Right cardiac atrium (tissue), 5 donors: ENCODE data around the gene TSPAN5. TPM values are rescaled to one million over a fixed set of nuclear protein-coding genes. Genes with fewer than 3 reads are reported as not detected.
"Not testable (repeated sequence)": the region's sequence is repeated elsewhere in the genome, so short reads cannot be mapped to it uniquely, and the experiment has no call there.

ENCODE experiments used
- ATAC-seq, 2 donors: fragments of 200-7000 bp; cut with Tn5 transposase; one replicate each; pipeline versions ENCODE4 v1.8.0 to v1.9.1; 2020; ENCODE audit warnings: moderate library complexity in 2 of 2, mild to moderate bottlenecking in 1 of 2
- DNase-seq, 3 donors: peaks; one replicate each; pipeline ENCODE4 v3.0.0-alpha.2; 2020
- H3K27ac ChIP-seq: one replicate; pipeline ENCODE4 v1.5.1; 2013; ENCODE audit warnings: mild to moderate bottlenecking, low read length, control low read depth, moderate library complexity
- H3K27me3 ChIP-seq: one replicate; pipeline ENCODE4 v1.6.1; 2013; ENCODE audit not compliant: control insufficient read depth, insufficient read depth
- H3K4me1 ChIP-seq: one replicate; pipeline ENCODE4 v1.6.1; 2013; ENCODE audit warnings: low read length; ENCODE audit not compliant: control insufficient read depth, insufficient read depth
- H3K4me3 ChIP-seq: one replicate; pipeline ENCODE4 v1.5.1; 2013; ENCODE audit warnings: low read length, control low read depth
- H3K9me3 ChIP-seq: one replicate; pipeline ENCODE4 v1.6.1; 2013; ENCODE audit warnings: low read length; ENCODE audit not compliant: control insufficient read depth
- whole genome bisulfite sequencing: extraction: QIAGEN DNeasy Blood & Tissue Kit; methylation state at CpG from one replicate; pipeline ENCODE4 v1.1.7; 2013; 5-methylcytosine and 5-hydroxymethylcytosine counted together
- intact Hi-C, 4 donors: fragments of 100-400 bp; cut with DNase I; formaldehyde crosslinking; loops; one replicate each; pipeline versions ENCODE4 v1.11.0 to v1.14.0; 2022 to 2023
- long read RNA-seq, 4 donors: library from polyadenylated mRNA; unstranded; transcript quantifications; one replicate each; pipeline ENCODE4 v2.0.0, GENCODE V29; 2020 to 2021
- polyA plus RNA-seq: library from polyadenylated mRNA; stranded (reverse); fragments of 200-250 nt; gene quantifications from one replicate; pipeline ENCODE4 v1.2.3, GENCODE V29; 2013
- total RNA-seq, 4 donors: library from RNA; stranded (reverse); fragmentation: NEBNext Ultra II Directional; extraction: Animal tissue kit (Norgen Biotek cat#: 25700); gene quantifications; one replicate each; pipeline ENCODE4 v1.2.1, GENCODE V29; 2021
- donor health status: healthy with polysubstance abuse.
- donor health status: DM: no; HTN: yes; CAD: no.
- donor health status: DM: no; HTN: no; CAD: no.
- donor health status: DM: no; HTN: yes; CAD: no; lungs with severe emphysema.
- donor health status: DM: yes; HTN: yes; CAD: no.

Gene TSPAN5
- total RNA-seq (1 to 10 TPM; 1.5 to 2.5 (median 2.1) TPM), polyA plus RNA-seq (1.2 TPM)
- long read RNA-seq, donor 1, transcript TSPAN5-201 (8 exons, 3,365 nt): major isoform, 5 of 9 reads
- long read RNA-seq, donor 1, partial matches to known transcripts: 1 of 9 reads
- long read RNA-seq, donor 1, other reads (novel, unspliced or antisense): 1 of 9 reads
- long read RNA-seq, donor 2, partial matches to known transcripts: 0 of 4 reads
- long read RNA-seq, donor 2, other reads (novel, unspliced or antisense): 0 of 4 reads
- long read RNA-seq, donor 3, partial matches to known transcripts: 0 of 2 reads
- long read RNA-seq, donor 3, other reads (novel, unspliced or antisense): 2 of 2 reads
- long read RNA-seq, donor 4, partial matches to known transcripts: 0 of 2 reads
- long read RNA-seq, donor 4, other reads (novel, unspliced or antisense): 0 of 2 reads

DNA sequence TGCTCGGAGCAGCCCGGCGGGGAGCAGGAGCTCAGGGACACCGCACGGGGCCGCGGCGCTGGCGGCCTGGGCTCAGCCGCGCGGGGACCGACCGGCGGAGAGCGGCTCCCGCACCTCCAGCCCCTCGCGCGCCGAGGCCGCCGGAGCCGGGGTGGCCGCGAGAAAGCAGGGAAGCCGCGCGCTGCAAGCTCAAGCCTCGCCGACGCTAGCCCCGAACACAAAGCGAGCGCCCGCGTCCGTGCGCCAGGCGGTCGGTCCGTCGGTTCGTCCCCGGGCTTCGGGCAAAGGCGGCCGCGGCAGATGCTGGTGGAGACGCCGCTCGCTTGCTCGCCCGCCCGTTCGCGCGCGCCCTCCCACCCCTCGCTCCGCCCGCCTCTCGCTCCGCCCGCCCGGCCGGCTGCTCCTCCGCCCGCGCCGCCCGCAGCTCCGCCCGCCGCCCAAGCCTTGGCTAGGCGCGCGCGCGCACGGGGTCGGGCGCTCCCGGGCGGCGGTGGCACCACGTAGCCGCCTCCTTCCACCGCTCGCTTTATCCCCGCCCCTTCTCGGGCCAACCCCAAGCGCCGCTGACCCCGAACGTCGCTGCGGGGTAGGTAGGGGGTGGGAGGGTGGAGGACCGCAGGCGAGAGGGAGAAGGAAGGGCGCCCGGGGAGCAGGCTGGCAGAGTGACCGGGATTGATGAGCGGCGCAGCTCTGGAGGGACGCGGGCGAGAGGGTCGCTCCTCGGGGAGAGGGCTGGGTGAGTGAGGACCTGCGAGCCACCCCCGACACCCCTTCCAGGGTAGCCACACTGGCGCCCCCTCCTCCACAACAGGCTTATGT, at the start of gene TSPAN5:
TSPAN5 (minus strand) TSS at position 325 of the 819 bp plus-strand sequence.
- ATAC-seq: peak; percentile 96 to 97
- H3K4me1 ChIP-seq: no peaks in the 10 kb centered on the region
- no peaks in the 10 kb centered on the region for H3K9me3 ChIP-seq
- intact Hi-C loops: no loop called here
- peak; percentile 79 to 93 (median 90) for DNase-seq
- H3K27ac ChIP-seq: no peak within 1 kb of the TSS
- H3K4me3 ChIP-seq: peak within 1 kb of the TSS; percentile 60
- H3K27me3 ChIP-seq: no peaks in the 10 kb centered on the region
- WGBS: under 1% methylated on average over 113 of the region's 113 CpGs

DNA sequence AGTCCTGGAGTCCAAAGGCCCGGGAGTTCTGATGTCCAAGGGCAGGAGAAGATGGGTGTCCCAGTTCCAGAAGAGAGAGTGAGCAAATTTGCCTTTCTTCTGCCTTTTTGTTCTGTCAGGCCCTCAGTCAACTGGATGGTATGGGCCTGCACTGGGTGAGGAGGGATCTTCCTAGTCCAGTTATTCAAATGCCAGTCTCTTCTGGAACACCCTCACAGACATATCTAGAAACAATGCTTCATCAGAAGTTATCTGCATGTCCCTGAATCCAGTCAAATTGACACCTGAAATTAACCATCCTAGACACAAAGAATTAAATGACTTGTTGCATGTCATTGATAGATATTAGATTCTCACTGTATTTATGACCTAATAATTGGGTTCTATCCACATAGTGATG, 48.5 kb upstream of the TSPAN5 start:
- WGBS: 91% methylated on average over 1 of the region's 1 CpG
- H3K4me1 ChIP-seq: no peaks in the 10 kb centered on the region
- no peaks in the 10 kb centered on the region for H3K9me3 ChIP-seq
- H3K27ac ChIP-seq: no peak overlapping the region
- no peaks in the 10 kb centered on the region for H3K27me3 ChIP-seq
- ATAC-seq (no peak), DNase-seq (no peak)
- intact Hi-C loops: no loop called here
- H3K4me3 ChIP-seq: no peak overlapping the region

DNA sequence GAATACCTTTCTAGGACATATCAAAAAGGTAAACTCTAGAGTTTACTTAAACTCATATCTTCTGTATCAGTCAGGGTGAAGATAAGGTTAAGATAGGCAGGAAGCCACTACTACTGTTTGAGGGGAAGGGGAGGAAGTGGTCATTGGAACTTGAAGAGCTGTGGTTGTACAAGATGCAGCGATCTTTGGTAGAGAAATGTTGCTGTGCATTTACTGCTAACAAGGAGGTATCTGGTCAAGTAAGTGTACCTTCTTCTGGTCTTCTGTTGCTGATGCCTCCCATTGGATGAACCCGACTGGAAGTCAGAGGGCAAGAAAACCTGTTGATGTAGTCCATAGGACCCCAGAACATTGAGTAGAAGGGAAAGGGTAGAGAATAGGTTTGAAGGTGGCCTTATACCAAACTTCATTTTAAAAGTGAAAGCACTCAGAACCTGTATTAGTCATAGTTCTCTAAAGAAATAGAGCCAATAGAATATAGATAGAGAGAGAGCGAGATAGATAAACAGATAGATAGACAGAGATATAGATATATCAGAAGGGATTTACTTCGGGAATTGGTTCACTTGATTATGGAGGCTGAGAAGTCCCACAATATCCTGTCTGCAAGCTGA, 47.9 kb upstream of the TSPAN5 start:
- H3K4me1 ChIP-seq: no peaks in the 10 kb centered on the region
- H3K27ac ChIP-seq: no peak overlapping the region
- no peak for ATAC-seq
- DNase-seq: no peak
- H3K27me3 ChIP-seq: no peaks in the 10 kb centered on the region
- H3K4me3 ChIP-seq: no peak overlapping the region
- no peaks in the 10 kb centered on the region for H3K9me3 ChIP-seq
- 85% methylated on average over 4 of the region's 4 CpGs for WGBS
- intact Hi-C loops: no loop called here

DNA sequence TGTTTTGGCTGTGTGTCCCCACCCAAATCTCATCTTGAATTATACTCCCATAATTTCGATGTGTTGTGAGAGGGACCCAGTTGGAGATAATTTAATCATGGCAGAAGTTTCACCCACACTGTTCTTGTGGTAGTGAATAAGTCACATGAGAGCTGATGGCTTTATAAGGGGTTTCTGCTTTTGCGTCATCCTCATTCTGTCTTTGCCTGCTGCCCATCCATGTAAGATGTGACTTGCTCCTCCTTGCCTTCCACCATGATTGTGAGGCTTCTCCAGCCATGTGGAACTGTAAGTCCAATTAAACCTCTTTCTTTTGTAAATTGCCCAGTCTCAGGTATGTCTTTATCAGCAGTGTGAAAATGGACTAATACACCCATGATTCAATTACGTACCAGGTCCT, 47.2 kb upstream of the TSPAN5 start:
- intact Hi-C loops, DNase-seq, H3K27ac ChIP-seq, H3K27me3 ChIP-seq, H3K4me3 ChIP-seq, ATAC-seq, H3K9me3 ChIP-seq, H3K4me1 ChIP-seq: not testable (repeated sequence)
- 95% methylated on average over 3 of the region's 3 CpGs for WGBS

DNA sequence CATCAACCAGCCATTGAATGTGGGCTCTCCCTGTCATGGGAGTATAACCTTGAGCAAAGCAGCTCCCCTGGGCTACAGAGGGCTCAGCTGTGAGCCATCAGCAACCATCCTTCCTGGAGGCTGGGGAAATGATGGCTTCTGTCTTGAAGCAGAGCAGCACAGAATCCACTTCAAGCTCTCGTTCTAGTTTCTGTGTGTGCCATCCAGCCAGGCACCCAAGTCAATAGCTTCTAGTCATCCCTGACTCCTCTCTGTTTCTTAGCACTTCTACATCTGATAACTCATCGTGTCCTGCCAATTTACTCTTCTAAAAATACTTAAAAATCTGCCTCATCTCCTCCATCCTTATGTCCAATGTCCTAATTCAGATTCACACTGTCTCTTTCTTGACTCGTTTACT, 42.2 kb upstream of the TSPAN5 start:
- no peak for ATAC-seq
- WGBS: 83% methylated on average over 3 of the region's 3 CpGs
- intact Hi-C loops: no loop called here
- Histone ChIP-seq H3K4me3 (no peak overlapping the region), H3K27me3 (no peaks in the 10 kb centered on the region), H3K27ac (no peak overlapping the region), H3K9me3 (no peaks in the 10 kb centered on the region), H3K4me1 (no peaks in the 10 kb centered on the region)
- DNase-seq: no peak

DNA sequence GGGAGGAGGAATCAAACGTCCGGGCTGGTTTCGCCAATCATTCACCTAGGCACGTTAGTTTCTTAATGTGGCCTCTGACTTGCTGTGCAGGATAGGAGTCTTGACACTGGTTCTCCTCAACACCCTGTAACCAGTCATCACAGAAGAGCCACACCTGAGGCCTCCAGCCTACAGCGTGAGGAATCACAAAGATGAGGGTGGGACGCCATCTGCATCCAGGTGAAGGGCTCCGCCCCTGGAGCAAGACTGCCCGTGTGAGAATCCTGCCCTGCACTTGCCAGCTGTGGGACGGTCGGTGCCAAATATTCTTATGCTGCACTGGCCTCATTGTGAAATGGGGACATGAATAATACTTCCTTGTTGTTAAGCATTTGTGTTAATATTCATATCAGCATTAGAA, 35.7 kb upstream of the TSPAN5 start:
- DNase-seq: peak in 2 of 3 donors; percentile 32 to 42
- WGBS: 89% methylated on average over 10 of the region's 10 CpGs

DNA sequence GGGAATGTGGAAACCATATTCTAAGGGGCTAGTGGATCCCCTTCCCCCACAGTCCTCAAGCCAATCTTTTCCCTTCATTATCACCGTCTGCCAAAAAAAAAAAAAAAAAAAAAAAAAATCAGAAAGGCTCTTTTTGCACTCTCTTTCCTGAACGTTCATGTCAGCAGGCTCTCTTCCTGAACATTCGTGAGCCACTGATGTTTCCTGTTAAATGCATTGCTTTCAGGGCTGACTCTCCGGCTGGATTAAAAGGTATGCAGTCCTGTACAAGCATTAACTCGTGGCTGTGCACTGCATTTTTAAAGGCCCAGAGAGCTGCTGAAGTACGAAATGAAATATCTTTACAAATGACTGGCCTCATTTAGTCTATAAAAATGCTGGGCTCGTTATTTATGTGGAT, 34.0 kb upstream of the TSPAN5 start:
- intact Hi-C loops: no loop called here
- Histone ChIP-seq H3K9me3 (no peaks in the 10 kb centered on the region), H3K4me1 (no peaks in the 10 kb centered on the region), H3K27me3 (no peaks in the 10 kb centered on the region), H3K4me3 (no peak overlapping the region), H3K27ac (no peak overlapping the region)
- 36% methylated on average over 7 of the region's 7 CpGs for WGBS
- DNase-seq (no peak), ATAC-seq (no peak)

More for the DNA sequence above, 35.7 kb upstream of the TSPAN5 start:
- Histone ChIP-seq H3K9me3 (no peaks in the 10 kb centered on the region), H3K4me3 (no peak overlapping the region), H3K27ac (no peak overlapping the region), H3K27me3 (no peaks in the 10 kb centered on the region), H3K4me1 (no peaks in the 10 kb centered on the region)
- ATAC-seq: no peak
- intact Hi-C loops: no loop called here

DNA sequence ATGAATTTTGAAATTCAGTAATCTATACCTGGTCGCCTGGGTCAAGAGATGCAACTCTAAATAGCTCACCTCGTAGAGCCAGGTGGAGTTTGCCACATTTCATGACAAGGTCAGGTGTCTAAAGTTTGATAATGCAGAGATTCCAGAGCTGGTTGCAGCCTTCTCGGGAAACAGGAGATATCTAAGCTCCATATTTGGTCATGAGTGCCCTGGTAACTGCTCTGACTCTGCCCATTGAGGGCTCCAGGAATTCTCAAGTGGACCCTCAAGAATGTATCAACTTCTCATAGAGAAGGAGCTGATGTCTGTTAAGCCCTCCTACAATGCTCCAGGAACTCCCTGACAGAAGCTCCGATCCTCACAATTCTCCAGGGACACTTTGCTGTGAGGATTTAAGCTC, 33.2 kb upstream of the TSPAN5 start:
- intact Hi-C loops: no loop called here
- WGBS: 66% methylated on average over 4 of the region's 4 CpGs
- H3K27ac ChIP-seq: no peak overlapping the region
- H3K4me1 ChIP-seq: no peaks in the 10 kb centered on the region
- DNase-seq (no peak), ATAC-seq (no peak)
- no peaks in the 10 kb centered on the region for H3K27me3 ChIP-seq
- H3K4me3 ChIP-seq: no peak overlapping the region
- no peaks in the 10 kb centered on the region for H3K9me3 ChIP-seq

DNA sequence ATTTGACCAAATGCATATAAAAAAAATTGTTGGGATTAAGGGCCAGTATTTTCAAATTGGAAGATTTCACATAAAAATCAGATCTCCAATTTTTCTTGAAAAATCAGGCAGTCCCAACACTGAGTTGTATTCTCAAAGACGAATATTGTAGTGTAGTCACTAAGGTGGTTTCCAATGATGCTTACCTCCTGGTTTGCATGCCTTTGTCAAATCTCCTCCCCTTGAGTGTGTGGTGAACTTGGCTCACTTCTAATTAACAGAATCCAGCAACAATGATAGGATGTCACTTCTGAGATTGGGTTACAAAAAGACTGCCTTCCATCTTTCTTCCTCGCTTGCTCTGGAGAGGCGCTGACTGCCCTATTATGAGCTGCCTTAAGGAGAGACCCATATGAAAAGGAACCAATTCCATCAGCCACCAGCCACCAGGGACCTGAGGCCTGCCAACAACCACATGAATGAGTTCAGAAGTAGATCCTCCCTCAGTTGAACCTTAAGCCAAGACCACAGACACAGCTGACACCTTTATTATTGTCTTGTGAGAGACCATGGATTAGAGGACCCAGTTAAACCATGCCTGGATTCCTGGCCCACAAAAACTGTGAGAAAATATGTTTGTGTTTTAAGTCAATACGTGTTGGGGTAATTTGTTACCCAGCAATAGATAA, 31.2 kb upstream of the TSPAN5 start:
- WGBS: 93% methylated on average over 4 of the region's 4 CpGs
- ATAC-seq (no peak), DNase-seq (no peak)
- Histone ChIP-seq H3K9me3 (no peaks in the 10 kb centered on the region), H3K27me3 (no peaks in the 10 kb centered on the region), H3K4me3 (no peak overlapping the region), H3K27ac (no peak overlapping the region), H3K4me1 (no peaks in the 10 kb centered on the region)
- intact Hi-C loops: no loop called here

DNA sequence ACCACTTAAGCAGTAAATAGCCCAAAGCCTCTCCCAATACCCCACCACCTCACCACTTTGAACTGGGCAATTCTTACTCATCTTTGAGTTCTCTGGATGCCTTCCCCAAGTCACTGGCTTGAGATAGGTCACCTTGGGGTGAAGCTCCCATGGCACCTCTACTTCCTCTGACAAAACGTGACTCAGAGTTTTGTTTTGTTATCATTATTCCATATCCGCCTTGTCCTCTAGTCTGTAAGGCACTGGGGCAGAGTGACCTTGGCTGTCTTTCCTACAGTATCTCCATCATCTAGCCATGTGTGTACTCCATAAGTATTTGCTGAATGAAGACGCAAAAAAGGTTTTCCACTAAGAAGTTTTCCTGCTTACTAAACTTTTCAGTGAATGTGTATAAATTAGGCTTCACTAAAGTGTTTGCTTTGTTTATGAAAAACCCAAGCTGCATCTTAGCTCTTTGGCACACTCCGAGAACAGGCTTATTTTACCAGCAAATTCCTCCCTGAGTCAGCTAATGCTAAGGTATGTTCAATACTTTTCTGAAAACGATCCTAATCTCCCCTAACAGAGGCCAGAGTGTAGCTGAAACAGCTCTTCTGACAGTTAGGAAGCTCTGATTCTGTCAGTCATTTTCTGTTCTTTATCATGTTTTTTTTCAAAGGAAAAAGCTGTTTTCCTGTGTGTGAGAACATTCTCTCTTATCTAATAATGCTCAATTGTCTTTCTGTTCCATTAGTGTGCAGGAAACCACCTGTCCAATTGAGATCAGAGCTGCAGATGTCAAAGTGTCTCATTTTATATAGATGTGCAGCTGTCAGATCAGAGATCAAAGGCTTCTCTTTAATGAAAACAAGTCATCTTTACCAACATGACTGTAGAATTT, 30.2 kb upstream of the TSPAN5 start:
- no peaks in the 10 kb centered on the region for H3K27me3 ChIP-seq
- no peak overlapping the region for H3K4me3 ChIP-seq
- intact Hi-C loops: no loop called here
- ATAC-seq (peak in 1 of 2 donors; percentile 52), DNase-seq (no peak)
- H3K9me3 ChIP-seq: no peaks in the 10 kb centered on the region
- 43% methylated on average over 5 of the region's 5 CpGs for WGBS
- H3K4me1 ChIP-seq: no peaks in the 10 kb centered on the region
- no peak overlapping the region for H3K27ac ChIP-seq
